CD4-positive, CD25-positive, alpha-beta regulatory T cell (primary cell): ENCODE results near the gene SNRPA1. TPM values are rescaled to one million over a fixed set of nuclear protein-coding genes. Genes with fewer than 3 reads are reported as not detected.

Experiments used
- ATAC-seq, 2 donors: fragments of 150-1000 bp; cut with Tn5 transposase; one replicate each; pipeline ENCODE4 v1.10.0; 2021; ENCODE audit warnings: low read depth in 2 of 2, moderate number of reproducible peaks in 2 of 2, moderate library complexity in 1 of 2
- DNase-seq, 3 donors: peaks; one replicate each; pipeline versions ENCODE4 v3.0.0 to v3.0.0-alpha.2; 2012 to 2022; ENCODE audit warnings: mixed read lengths in 1 of 3
- H3K27ac ChIP-seq: one replicate; pipeline ENCODE4 v1.7.0; 2013; ENCODE audit warnings: mild to moderate bottlenecking, low read length; ENCODE audit not compliant: insufficient read depth, poor library complexity, severe bottlenecking
- H3K27me3 ChIP-seq: one replicate; pipeline ENCODE4 v1.7.0; 2013; ENCODE audit warnings: low read length; ENCODE audit not compliant: control insufficient read depth, insufficient read depth
- H3K36me3 ChIP-seq: one replicate; pipeline ENCODE4 v1.7.0; 2013; ENCODE audit warnings: mild to moderate bottlenecking, low read length, moderate library complexity; ENCODE audit not compliant: control insufficient read depth, insufficient read depth
- H3K4me1 ChIP-seq: 2 replicates; pipeline ENCODE4 v1.7.0; 2013; ENCODE audit warnings: mild to moderate bottlenecking, low read length; ENCODE audit not compliant: insufficient read depth, control insufficient read depth, poor library complexity, severe bottlenecking
- H3K4me3 ChIP-seq: one replicate; pipeline ENCODE4 v1.7.0; 2013; ENCODE audit warnings: low read depth, mild to moderate bottlenecking, low read length, moderate library complexity
- H3K9me3 ChIP-seq, 2 experiments: 1 replicate in 1 of 2; 2 replicates in 1 of 2; pipeline ENCODE4 v1.7.0; 2013; ENCODE audit warnings: low read length in 2 of 2, mild to moderate bottlenecking in 1 of 2, moderate library complexity in 1 of 2; ENCODE audit not compliant: control insufficient read depth in 2 of 2
- H3K27ac Mint-ChIP-seq, 3 donors: one replicate each; pipeline ENCODE4 v1.8.0; 2020 to 2022; ENCODE audit warnings: mild to moderate bottlenecking in 3 of 3, mixed read lengths in 3 of 3, moderate library complexity in 2 of 3
- H3K27me3 Mint-ChIP-seq: one replicate; pipeline ENCODE4 v1.8.0; 2022; ENCODE audit warnings: mild to moderate bottlenecking, mixed read lengths
- H3K36me3 Mint-ChIP-seq: one replicate; pipeline ENCODE4 v1.8.0; 2020; ENCODE audit warnings: mixed read lengths
- H3K4me1 Mint-ChIP-seq, 4 donors: one replicate each; pipeline ENCODE4 v1.8.0; 2020 to 2022; ENCODE audit warnings: mixed read lengths in 4 of 4, mild to moderate bottlenecking in 1 of 4
- H3K4me3 Mint-ChIP-seq, 4 donors: one replicate each; pipeline ENCODE4 v1.8.0; 2020 to 2022; ENCODE audit warnings: mild to moderate bottlenecking in 4 of 4, mixed read lengths in 4 of 4, moderate library complexity in 3 of 4
- H3K9me3 Mint-ChIP-seq, 7 donors: one replicate each; pipeline ENCODE4 v1.8.0; 2020 to 2022; ENCODE audit warnings: mixed read lengths in 7 of 7, mild to moderate bottlenecking in 3 of 7, moderate library complexity in 2 of 7
- polyA plus RNA-seq, 4 donors: library from polyadenylated mRNA; unstranded; fragments of 300-500 nt; fragmentation: Illumina TruSeq; gene quantifications; one replicate each; pipeline ENCODE4 v1.2.3, GENCODE V29; 2021
- total RNA-seq: library from RNA; stranded (reverse); gene quantifications from one replicate; pipeline ENCODE4 v1.2.3, GENCODE V29; 2022

The SNRPA1 gene
- total and polyA plus RNA-seq, 5 donors from 2014 or later: 67.0 to 176 (median 69.9) TPM

- Mint-ChIP-seq H3K27me3 (peaks cover 4% of the 10 kb centered on the region), H3K4me3 (peak overlapping the region in 2 of 4 donors; percentile 24 to 47), H3K9me3 (no peaks in the 10 kb centered on the region), H3K36me3 (peaks cover 22% of the 10 kb centered on the region), H3K4me1 (peaks cover 36 to 69% (median 52%) of the 10 kb centered on the region in 4 donors), H3K27ac (peak overlapping the region in 1 of 3 donors; percentile 65)
- Histone ChIP-seq H3K27me3 (no peaks in the 10 kb centered on the region), H3K9me3 (no peaks in the 10 kb centered on the region), H3K4me3 (no peak overlapping the region), H3K4me1 (peaks cover 37% of the 10 kb centered on the region), H3K36me3 (peaks cover 20% of the 10 kb centered on the region), H3K27ac (no peak overlapping the region)
- DNase-seq (no peak), ATAC-seq (no peak)
These were observed 57.8 kb downstream of the SNRPA1 start for GRCh38 chr15:101237251-101237650.

DNA sequence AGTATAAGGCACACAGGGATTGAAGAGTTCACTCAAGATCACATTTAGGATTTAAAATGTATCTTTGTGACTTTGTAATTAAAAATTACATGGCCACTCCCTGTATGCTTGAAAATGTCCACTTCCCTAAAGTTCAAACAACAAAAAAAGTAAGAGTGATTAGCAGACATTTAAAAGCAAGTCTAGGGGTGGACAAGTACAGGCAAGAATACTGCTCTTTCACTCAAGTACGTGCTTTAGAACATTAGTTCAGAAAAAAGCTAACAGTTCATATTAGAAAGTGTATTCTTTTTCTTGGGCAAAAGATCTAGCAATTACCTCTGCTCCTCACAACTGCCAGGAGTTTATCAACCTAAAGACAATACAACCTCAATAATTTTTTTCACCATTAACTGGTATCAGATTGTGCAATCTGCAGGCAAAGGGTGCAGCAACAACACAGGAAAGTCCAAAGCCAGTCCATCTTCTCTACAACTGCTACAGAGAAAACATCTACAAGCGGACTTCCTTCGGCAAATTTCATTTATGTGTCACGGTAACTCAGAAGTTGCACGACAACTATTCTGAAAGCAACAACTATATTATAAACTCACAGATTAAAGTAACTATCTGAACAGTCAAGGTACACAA is 61.3 kb downstream of the SNRPA1 start:
- Mint-ChIP-seq H3K4me1 (peaks cover 31 to 51% (median 41%) of the 10 kb centered on the region in 4 donors), H3K36me3 (peaks cover 34% of the 10 kb centered on the region), H3K27ac (peak overlapping the region in 1 of 3 donors; percentile 37), H3K9me3 (peaks cover 0 to 6% (median 2%) of the 10 kb centered on the region in 7 donors), H3K4me3 (no peak overlapping the region), H3K27me3 (peaks cover 4% of the 10 kb centered on the region)
- H3K9me3 ChIP-seq: peaks cover 2 to 6% of the 10 kb centered on the region in 2 experiments
- ATAC-seq (no peak), DNase-seq (no peak)
- H3K27ac ChIP-seq: no peak overlapping the region
- no peak overlapping the region for H3K4me3 ChIP-seq
- H3K36me3 ChIP-seq: peaks cover 26% of the 10 kb centered on the region
- peaks cover 8% of the 10 kb centered on the region for H3K4me1 ChIP-seq
- H3K27me3 ChIP-seq: no peaks in the 10 kb centered on the region

GRCh38 chr15:101232677-101233076 is 62.4 kb downstream of the SNRPA1 start:
- Mint-ChIP-seq H3K4me3 (no peak overlapping the region), H3K36me3 (peaks cover 43% of the 10 kb centered on the region), H3K4me1 (peaks cover 30 to 45% (median 43%) of the 10 kb centered on the region in 4 donors), H3K27me3 (peaks cover 4% of the 10 kb centered on the region), H3K9me3 (peaks cover 0 to 15% (median 7%) of the 10 kb centered on the region in 7 donors), H3K27ac (no peak overlapping the region)
- DNase-seq: no peak
- no peak overlapping the region for H3K27ac ChIP-seq
- no peaks in the 10 kb centered on the region for H3K27me3 ChIP-seq
- ATAC-seq: no peak
- peaks cover 30% of the 10 kb centered on the region for H3K36me3 ChIP-seq
- H3K4me3 ChIP-seq: no peak overlapping the region
- peaks cover 5% of the 10 kb centered on the region for H3K4me1 ChIP-seq
- H3K9me3 ChIP-seq: peaks cover 11 to 16% of the 10 kb centered on the region in 2 experiments

Other genes with a start within 250 kb of the SNRPA1 start
- gene CHSY1, start 43.2 kb downstream of the SNRPA1 start, total RNA-seq: 24.8 TPM
- gene CHSY1, start 43.2 kb downstream of the SNRPA1 start, polyA plus RNA-seq: 1 to 10 TPM; 2.4 to 3.8 (median 2.6) TPM
- gene SELENOS, start 17.8 kb downstream of the SNRPA1 start, total RNA-seq: 32.3 TPM
- 10 to 100 TPM; 56.8 to 72.5 (median 60.0) TPM for gene SELENOS, start 17.8 kb downstream of the SNRPA1 start, polyA plus RNA-seq
- 1.1 TPM for gene PCSK6, start 194.5 kb upstream of the SNRPA1 start, total RNA-seq
- gene PCSK6, start 194.5 kb upstream of the SNRPA1 start, polyA plus RNA-seq: under 1 TPM in 3 of 4 donors, not detected in 1; 0.07 to 0.33 (median 0.10) TPM